NCI-H510A treated with DMSO at 0.1 percent for 48 hours (cell line): ENCODE measurements around the gene C11orf21.
"Not testable (repeated sequence)": the region's sequence is repeated elsewhere in the genome, so short reads cannot be mapped to it uniquely, and the experiment has no call there.

Experiments used
- DNase-seq: peaks from one replicate; lab custom pipeline; 2025; lab: John Stamatoyannopoulos, UW

Gene C11orf21

DNA sequence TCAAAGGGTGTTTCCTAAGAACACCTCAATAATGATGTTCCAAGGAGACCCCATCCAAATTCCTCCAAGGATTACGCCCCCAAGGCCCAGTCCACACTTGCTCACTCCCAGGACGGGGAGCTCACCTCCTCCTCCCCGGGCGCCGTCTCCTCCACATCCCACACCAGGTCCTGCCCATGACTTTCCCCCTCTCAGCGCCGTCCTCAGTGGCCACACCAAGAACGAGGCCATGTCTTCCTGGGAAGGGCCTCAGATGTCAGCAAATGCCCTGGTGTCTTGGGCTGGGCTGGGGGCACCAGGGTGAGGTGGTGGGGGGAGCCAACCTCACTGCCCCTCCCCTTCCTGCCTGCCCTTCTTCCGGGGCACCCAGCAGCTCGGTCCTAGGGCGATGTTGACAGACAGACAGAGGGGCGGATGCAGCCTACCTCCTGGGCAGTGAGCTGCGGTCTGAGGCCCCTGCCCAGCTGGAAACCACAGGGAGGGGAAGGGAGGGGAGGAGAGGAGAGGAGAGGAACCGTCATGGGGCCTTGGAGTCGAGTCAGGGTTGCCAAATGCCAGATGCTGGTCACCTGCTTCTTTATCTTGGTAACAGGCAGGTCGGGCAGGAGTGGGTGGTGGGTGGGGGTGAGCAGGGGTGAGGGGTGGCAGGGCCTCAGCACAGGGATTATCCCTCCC, at the start of gene C11orf21, which contains the start of gene TSPAN32:
TSS of gene C11orf21 (minus strand) at position 288 of the 675 bp plus-strand sequence. CDS start at position 178, 110 bp downstream.
TSS of gene TSPAN32 (plus strand) at position 383 of the 675 bp plus-strand sequence. CDS start at position 520, 137 bp downstream.
- DNase-seq: no peak

DNA sequence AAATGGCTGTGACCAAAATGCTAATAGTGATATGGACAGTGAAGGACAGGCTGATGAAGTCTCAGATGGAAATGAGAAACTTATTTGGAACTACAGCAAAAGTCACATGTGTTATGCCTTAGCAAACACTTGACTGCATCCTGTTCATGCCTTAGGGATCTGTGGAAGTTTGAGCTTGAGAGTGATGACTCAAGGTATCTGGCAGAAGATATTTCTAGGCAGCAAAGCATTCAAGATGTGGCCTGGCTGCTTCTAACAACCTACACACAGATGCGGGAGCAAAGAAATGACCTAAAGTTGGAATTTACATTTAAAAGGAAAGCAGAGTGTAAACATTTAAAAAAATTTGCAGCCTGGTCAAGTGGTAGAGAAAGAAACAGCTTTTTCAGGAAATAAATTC, 47.3 kb upstream of the C11orf21 start:
- DNase-seq: no peak

DNA sequence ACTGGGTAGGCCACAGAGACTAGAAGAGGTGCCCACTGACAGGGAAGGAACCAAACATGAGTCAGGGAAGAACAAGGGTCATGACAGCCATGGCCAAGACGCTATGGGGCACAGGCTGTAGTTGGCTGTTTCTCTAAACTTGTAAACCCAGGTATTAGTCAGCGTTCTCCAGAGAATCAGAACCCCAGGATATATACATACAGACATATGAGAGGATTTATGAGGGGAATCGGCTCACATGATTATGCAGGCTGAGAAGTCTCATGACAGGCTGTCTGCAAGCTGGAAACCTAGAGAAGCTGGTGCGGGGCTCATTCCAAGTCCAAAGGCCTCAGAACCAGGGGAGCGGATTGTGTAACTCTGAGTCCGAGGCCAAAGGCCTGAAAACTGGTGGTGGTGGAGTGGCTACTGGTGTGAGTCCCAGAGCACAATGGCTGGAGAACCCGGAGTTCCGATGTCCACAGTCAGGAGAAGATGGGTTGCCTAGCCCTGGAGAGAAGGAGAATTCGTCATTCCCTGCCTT, 45.7 kb upstream of the C11orf21 start:
- no peak for DNase-seq

DNA sequence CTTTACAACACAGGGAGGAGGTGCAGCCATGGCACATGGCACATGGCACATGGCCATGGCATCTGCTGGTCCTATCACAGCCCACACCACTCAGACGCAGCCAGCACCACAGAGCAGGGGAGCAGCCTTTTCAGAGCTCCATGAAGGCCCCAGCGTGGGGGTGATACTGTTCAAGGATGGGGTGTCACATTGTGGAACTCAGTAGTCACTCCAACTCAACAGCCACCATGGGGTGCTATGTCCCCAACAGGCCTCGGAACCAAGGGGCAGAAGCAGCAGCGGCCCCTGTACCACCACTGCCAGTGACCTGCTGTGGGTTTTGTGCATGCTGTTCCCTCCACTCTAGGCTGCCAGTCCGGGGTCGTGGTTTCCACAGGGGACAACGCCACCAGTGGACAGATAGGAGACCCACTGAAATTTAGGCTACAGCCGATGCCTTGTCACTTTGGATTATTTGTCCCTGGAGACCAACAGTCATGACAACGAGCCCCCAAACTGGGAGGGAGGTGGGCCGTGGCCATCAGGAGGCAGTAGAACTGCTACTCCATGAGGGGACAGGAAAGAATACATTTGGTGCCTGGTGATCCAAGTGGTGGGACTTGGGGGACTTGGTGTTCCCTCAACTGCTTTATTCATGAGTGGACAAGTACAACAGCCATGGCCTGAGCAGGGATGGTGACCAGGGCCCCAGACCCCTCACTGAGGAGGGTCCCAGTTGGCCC, 45.0 kb upstream of the C11orf21 start:
- no peak for DNase-seq

DNA sequence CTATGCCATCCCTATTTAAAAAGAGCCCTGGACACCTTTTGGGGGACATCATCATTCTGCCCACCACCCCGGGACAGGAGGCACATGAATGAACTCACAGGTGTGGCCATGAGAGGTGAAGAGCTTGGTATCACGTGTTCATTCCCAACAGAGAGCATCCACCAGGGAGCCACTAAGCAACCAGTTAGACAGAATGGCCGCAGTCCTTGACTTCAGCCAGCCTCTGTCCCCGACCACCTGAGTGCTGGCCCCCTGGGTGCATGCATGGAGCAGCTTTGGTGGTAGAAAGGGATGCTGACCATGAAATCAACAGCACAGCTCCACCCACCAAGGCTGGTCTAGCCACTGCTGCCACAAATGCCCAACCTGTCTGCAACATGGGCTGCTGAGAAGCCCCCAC, 44.3 kb upstream of the C11orf21 start:
- DNase-seq: no peak

DNA sequence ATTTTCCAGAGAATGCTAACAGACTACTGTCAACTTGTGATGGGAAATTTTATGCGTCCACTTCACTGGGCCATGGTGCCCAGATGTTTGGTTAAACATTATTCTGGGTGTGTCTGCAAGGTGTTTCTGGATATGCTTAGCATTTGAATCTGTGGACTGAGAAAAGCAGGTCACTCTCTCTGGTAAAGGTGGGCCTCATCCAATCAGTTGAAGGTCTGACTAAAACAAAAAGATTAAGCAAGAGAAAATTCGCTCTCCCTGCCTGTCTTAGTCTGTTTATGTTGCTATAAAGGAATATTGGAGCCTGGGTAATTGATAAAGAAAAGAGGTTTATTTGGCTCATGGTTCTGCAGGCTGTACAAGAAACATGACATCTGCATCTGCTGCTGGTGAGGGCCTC, 43.3 kb upstream of the C11orf21 start:
- DNase-seq: no peak

DNA sequence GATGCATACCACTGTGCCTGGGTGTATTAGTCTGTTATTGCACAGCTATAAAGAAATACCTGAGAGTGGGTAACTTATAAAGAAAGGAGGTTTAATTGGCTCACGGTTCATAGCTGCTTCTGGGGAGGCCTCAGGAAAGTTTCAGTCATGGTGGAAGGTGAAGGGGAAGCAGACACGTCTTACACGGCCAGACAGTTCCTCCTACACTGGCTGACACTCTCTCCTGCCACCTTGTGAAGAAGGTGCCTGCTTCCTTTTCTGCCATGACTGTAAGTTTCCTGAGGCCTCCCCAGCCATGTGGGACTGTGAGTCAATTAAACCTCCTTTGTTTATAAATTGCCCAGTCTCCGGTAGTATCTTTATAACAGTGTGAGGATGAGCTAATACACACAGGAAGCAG, 41.8 kb upstream of the C11orf21 start:
- no peak for DNase-seq

DNA sequence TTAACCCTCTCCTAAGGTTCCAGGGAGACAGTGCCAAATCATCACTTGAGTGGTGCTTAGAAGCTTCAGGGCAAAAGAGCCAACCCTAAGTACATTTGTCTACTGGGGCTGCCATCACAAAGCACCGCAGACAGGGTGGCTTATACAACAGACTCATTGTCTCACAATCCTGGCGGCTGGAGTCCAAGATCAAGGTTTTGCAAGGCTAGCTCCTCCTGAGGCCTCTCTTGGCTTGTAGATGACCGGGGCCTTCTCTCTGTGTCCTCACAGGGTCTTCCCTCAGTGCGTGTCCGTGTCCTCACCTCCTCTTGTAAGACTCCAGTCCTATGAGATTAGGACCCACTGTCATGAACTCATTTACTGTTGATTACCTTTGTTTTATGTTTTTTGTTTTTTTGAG, 41.3 kb upstream of the C11orf21 start:
- DNase-seq: no peak

DNA sequence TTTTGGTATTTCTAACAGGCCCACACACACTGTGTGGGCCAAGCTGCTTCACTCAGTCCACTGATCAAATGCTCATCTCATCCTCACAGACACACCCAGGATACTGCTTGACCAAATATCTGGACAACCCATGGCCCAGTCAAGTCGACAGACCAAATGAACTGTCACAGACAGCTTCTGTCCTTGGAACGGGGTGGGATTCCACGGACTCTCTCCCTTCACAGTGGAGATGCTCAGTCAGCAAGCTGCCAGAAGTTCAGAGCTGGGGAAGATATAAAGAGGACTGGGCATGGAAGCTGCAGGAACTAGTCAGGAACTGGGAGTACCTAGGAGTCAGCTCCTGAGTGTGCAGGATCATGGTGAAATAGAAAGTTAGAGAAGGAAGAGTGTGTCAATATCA, 40.8 kb upstream of the C11orf21 start:
- no peak for DNase-seq

DNA sequence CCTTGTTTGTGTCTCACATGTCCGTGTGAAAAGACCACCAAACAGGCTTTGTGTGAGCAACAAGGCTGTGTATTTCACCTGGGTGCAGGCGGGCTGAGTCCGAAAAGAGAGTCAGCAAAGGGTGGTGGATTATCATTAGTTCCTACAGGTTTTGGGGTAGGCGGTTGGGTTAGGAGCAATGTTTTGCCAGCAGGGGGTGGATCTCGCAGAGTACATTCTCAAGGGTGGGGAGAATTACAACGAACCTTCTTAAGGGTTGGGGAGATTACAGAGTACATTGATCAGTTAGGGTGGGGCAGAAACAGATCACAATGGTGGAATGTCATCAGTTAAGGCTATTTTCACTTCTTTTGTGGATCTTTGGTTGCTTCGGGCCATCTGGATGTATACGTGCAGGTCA, 37.0 kb upstream of the C11orf21 start:
- DNase-seq: not testable (repeated sequence)

DNA sequence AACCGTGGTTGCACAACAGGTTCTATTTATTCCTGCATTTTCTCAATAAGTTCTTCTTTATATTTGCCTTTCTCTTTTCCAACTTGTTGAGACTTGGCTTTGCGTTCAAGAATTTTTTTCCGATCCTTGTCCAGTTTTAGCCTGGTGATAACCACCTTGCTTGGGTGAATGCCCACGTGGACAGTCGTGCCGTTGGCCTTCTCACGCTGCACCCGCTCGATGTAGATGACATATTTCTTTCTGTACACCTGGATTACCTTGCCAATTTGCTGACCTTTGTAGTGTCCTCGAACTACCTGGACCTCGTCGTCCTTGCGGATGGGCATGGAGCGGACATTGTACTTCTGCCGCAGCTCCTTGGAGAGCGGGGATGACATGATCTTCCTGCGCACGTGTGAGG, 33.6 kb upstream of the C11orf21 start:
- DNase-seq: not testable (repeated sequence)

DNA sequence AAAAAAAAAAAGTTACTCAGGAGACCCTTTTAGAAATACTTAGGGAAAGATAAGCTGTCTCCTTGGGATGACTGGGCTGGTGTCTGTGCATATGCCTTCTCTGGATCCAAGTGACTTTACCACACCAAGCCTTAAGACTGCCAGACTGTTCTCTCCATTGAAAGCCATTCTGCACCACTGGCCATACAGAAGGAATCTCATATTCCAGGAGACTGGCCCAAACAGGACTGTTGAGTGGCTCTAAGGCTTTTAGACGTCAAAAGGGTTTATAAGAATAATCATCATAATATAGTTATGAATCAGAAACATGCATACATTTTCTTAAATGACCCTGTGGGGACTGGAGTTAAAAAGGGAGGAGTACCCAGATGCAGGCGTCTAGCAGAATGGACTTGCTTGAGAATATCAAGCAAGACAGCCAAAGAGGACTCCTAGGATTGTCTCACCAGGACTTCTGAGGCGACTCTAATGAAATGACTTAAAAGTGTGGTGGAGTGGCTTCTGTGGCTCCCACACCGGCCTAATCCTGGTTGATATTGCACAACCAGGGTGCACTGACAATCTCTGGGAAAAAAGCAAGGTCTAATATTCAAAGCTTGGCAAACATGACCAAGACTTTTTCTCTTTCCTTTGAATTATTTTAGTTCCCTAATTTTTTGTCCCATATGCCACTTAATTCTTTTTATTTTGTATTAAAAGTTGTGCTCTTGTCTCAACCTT, 31.9 kb upstream of the C11orf21 start:
- not testable (repeated sequence) for DNase-seq

DNA sequence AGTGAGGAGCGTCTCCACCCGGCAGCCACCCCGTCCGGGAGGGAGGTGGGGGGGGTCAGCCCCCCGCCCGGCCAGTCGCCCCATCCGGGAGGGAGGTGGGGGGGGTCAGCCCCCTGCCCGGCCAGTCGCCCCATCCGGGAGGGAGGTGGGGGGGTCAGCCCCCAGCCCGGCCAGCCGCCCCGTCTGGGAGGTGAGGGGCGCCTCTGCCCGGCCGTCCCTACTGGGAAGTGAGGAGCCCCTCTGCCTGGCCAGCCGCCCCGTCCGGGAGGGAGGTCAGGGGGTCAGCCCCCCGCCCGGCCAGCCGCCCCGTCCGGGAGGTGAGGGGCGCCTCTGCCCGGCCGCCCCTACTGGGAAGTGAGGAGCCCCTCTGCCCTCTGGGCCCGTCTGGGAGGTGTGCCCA, 30.9 kb upstream of the C11orf21 start:
- not testable (repeated sequence) for DNase-seq

DNA sequence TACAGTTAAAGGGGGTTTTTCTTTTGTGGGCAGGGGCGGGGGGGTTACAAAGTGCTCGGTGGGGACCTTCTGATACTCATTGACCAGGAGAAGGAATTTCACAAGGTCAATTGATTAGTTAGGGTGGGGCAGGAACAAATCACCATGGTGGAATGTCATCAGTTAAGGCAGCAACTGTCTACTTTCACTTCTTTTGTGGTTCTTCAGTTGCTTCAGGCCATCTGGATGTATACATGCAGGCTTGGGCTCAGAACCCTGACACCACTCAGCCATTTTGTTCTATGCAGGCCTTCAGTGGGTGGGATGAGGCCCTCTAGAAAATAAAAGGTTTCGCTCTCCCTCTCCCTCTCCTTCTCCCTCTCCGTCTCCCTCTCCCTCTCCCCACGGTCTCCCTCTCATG, 29.7 kb upstream of the C11orf21 start:
- no peak for DNase-seq

DNA sequence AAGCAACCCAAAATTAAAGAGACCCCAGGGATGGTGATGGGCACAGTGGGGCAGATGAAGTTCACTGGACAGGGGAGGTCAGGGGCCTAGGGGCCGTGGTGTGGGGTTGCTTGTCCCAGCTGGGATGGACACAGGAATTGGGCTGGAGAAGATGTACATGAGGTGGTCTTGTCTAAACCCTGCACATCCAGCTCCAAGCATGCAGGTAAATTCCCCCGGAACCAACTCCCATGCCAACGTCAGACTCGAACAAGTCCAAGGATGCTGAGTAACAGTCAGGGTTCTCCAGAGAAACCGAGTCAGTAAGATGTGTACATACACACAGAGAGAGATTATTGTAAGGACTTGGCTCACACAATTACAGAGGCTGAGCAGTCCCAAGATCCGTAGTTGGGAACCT, 29.0 kb upstream of the C11orf21 start:
- no peak for DNase-seq

DNA sequence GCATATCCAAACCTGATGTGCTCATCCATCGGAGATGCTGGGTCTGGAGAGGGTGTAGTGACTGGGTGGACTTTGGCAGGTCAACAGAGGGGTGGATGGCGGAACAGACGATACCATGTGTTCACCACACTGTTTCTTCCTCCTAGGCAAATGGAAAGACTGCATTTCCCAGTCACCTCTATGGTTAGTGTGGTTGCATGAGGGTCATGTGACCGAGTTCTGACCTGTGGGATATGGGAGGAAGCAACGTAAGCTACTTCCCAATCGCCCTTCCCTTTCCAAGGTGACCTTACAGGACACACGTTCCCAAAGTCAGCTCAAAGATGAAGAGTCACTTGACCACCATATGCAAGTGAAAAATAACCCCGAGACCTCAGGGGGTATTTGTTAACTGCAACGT, 27.8 kb upstream of the C11orf21 start:
- no peak for DNase-seq

DNA sequence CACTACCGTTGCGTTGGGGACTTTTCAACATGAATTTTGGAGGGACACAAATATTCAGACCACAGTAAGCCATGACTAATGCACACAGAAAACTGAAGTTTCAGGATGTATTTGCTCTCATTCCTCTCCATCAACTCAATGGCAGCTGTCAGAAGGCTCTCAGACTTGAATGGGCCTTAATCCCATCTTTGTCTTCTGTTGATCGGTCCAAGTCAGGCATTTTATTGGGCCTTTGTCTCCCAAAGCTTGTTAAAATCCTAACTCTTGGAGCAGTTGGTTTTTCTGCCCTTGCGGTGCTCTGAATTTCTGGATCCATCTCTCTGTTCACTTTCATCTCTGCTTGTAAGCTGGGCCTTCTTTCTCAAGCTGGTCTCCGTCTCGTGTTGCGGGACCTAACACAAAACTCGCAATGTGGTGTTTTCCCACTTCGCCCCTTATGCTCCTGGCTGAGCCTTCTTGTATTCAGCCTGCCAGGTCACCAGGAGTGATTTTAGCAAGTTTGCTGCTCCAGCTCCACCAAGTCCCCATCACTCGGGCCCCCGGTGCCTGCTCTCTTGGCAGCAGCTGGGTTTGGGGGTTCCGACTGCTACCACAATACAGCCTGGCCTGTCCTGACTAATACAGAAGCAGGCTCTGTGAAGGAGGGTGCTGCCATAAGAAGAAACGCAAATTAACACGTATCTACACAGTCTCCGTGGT, 27.1 kb upstream of the C11orf21 start:
- no peak for DNase-seq

DNA sequence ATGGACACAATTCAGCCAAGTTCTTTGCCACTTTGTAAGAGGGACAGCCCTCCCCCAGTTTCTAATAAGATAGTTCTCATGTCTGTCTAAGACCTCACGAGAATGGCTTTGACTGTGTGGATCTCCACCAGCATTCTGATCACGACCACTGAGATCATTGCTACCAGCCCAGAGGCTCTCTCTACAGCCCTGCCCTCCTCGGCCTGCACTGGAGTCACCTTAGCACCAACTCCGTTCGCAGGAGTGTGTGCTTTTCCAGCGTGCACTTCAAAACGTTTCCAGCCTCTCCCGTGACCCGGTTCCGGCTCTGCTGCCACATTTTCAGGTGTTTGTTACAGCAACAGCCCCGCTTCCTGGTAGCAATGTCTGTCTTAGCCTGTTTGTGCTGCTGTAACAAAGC, 26.3 kb upstream of the C11orf21 start:
- no peak for DNase-seq

DNA sequence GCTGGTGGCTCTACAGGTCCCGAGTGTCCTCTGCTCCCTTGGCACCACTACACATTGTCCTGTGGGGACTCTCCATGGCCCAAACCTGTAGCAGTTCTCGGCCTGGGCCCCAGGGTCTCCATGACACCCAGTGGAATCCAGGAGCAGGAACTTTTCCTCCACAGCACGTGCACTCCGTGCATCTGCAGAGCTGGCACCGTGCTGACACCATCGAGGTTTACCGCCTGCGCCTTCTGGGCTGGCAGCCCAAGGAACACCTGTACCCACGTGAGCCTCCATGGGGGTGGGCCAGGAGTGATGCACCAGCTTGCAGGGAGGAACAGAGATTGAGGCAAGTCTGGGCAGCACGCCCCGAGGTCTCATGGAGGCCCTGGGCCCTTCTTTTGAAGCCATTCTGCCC, 25.3 kb upstream of the C11orf21 start:
- no peak for DNase-seq

DNA sequence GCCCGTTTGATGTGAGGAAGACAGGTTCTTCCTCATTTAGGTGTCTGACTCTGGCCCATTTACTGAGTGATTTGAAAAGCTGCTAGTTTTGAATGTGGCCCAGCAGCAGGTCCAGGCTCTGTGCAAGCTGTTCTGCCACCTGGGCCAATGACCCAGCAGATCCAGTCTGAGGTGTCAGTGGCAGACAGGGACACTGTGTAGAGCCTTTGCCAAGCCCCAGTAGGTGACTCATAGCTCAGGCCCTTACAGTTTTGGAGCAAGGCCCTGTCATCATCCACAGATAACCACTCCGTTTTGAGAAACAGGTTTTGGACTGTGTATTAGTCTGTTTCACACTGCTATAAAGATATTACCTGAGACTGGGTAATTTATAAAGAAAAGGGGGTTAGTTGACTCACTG, 24.0 kb upstream of the C11orf21 start:
- DNase-seq: no peak

DNA sequence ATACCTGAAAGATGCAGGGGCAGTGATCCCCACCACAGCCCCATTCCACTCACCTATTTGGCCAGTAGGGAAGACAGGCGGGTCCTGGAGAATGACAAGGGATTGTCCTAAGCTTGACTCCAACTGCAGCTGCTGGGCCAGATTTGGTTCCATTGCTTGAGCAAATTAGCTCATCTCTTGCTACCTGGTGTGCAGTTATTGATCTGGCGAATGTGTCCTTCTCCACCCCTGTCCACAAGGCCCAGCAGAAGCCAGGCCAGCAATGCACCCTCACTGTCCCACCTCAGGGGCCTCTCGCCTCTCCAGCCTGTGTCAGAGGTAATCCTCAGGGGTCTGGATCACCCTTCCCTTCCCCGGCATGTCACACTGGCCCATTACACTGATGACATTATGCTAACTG, 23.4 kb upstream of the C11orf21 start:
- DNase-seq: no peak

DNA sequence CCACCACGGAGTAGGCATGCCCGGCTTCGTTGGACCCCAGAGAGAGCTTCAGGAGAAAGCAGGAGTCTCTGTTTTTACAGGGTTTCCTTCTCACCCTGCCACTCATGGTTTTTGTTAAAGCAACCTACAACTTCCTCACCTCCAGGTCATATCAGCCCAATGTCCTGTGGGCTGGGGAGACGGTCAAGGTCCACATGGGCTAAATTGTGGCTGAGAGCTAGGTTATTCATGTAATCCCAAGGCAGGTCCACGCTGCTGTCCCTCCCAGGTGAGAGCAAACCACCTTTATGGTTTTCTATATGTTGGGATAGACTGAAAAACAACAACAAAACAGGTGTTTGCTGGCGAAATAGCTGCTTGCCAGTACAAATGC, 19.6 kb upstream of the C11orf21 start:
- DNase-seq: no peak
